Activated effector memory CD4-positive, alpha-beta T cell treated with anti-CD3 and anti-CD28 coated beads, Interleukin-2, amount 50 U/mL, for 16 hours (primary cell): ENCODE measurements around the gene GSTK1.

Source experiments
- DNase-seq: peaks from one replicate; pipeline ENCODE4 v3.0.0-alpha.2; 2020

GSTK1 gene

GRCh38 chr7:143300959-143301935 lies 38.0 kb downstream of the GSTK1 start:
- no peak for DNase-seq

- DNase-seq: no peak
Measured at GRCh38 chr7:143303733-143304132, 40.5 kb downstream of the GSTK1 start.

- DNase-seq: no peak
Measured at GRCh38 chr7:143304938-143305337, 41.7 kb downstream of the GSTK1 start.

- peak; percentile 90 for DNase-seq
Measured at GRCh38 chr7:143305423-143306070, 42.3 kb downstream of the GSTK1 start.

- no peak for DNase-seq
Measured at GRCh38 chr7:143308632-143309031, 45.4 kb downstream of the GSTK1 start.

- DNase-seq: no peak
Measured at GRCh38 chr7:143314127-143314526, 50.9 kb downstream of the GSTK1 start.

- DNase-seq: no peak
Measured at GRCh38 chr7:143315776-143316175, 52.5 kb downstream of the GSTK1 start, which contains the start of gene CLCN1. Gene CLCN1 (plus strand): TSS chr7:143316111. CDS start chr7:143316213, 102 bp downstream.

- no peak for DNase-seq
Measured at GRCh38 chr7:143316492-143316891, 53.3 kb downstream of the GSTK1 start.

- DNase-seq: no peak
Measured at GRCh38 chr7:143318661-143319060, 55.4 kb downstream of the GSTK1 start.
